ENCODE results near the gene CLRN2.
"Not testable (repeated sequence)": the region's sequence is repeated elsewhere in the genome, so short reads cannot be mapped to it uniquely, and the experiment has no call there.

Gene CLRN2

GRCh38 chr4:17510582-17510981 lies 4.4 kb upstream of the CLRN2 start:
- FAIRE-seq = no peak

GRCh38 chr4:17511051-17511450 lies 3.9 kb upstream of the CLRN2 start:
- FAIRE-seq = no peak

- no peak for FAIRE-seq
These were observed 3.4 kb upstream of the CLRN2 start for GRCh38 chr4:17511509-17511949.

GRCh38 chr4:17511950-17512795 lies 2.8 kb upstream of the CLRN2 start, which contains the start of gene QDPR:
Gene QDPR (minus strand): TSS chr4:17512090. CDS start chr4:17512054, 36 bp downstream.
- FAIRE-seq = no peak

GRCh38 chr4:17512973-17513665 lies 1.8 kb upstream of the CLRN2 start:
- FAIRE-seq = no peak

- no peak for FAIRE-seq
These were observed 761 bp downstream of the CLRN2 start for GRCh38 chr4:17515445-17516407.

- FAIRE-seq = no peak
These were observed 2.0 kb downstream of the CLRN2 start for GRCh38 chr4:17516980-17517379.

GRCh38 chr4:17517664-17518063 lies 2.7 kb downstream of the CLRN2 start:
- no peak for FAIRE-seq

GRCh38 chr4:17521595-17521994 lies 6.6 kb downstream of the CLRN2 start:
- no peak for FAIRE-seq

GRCh38 chr4:17523662-17524061 lies 8.7 kb downstream of the CLRN2 start:
- no peak for FAIRE-seq

- FAIRE-seq = no peak
These were observed 11.9 kb downstream of the CLRN2 start for GRCh38 chr4:17526695-17527477.

GRCh38 chr4:17528551-17529165 lies 13.7 kb downstream of the CLRN2 start:
- no peak for FAIRE-seq

GRCh38 chr4:17531538-17532285 lies 16.7 kb downstream of the CLRN2 start:
- FAIRE-seq = no peak

GRCh38 chr4:17534705-17535104 lies 19.7 kb downstream of the CLRN2 start:
- no peak for FAIRE-seq

GRCh38 chr4:17535242-17535641 lies 20.3 kb downstream of the CLRN2 start:
- FAIRE-seq = no peak

- FAIRE-seq = no peak
These were observed 20.9 kb downstream of the CLRN2 start for GRCh38 chr4:17535906-17536305.

GRCh38 chr4:17537060-17537459 lies 22.1 kb downstream of the CLRN2 start:
- not testable (repeated sequence) for FAIRE-seq

- no peak for FAIRE-seq
These were observed 29.2 kb downstream of the CLRN2 start for GRCh38 chr4:17544205-17544604.

- no peak for FAIRE-seq
These were observed 29.9 kb downstream of the CLRN2 start for GRCh38 chr4:17544831-17545234.

GRCh38 chr4:17545374-17546140 lies 30.6 kb downstream of the CLRN2 start:
- FAIRE-seq = no peak

All from A204.1 (cell line).